ENCODE data around the gene PSMB7.

The PSMB7 gene

DNA sequence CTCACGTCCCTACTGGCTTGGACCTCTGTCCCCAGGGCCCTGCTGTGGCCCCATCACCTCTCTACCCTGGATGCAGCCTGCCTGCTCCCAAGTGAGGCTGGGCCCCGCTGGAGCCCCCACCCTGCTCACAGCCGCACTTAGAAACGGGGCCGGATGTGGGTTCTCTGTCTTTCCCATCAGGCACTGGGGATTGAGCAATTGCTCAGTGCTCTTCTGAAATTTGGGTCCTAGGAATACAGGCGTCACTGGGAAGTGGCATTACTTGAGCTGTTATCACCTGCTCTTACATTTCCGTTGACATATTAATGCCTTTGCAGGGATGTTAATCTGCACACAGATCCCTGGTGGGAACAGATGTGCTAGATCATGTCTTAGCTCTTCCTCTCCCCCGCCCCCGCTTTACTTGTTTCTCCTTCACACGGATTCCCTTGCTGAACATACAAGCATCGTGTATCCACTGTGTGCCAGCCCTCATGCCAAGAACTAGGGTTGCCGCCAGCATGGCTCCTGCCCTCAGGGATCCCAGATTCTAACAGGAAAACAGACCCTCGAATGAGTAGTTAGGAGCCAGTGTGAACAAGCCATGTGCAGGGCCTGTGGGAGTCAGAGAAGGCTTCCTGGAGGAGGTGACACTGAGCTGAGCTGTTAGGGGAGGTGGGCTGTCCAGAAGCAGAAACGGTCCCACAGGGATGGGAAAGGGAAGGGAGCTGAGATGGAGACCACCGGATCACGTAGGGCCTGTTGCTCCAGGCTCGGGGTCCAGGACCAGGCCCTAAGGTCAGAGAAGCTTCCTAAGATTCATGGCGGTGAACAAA is 92.4 kb downstream of the PSMB7 start:
- DNase-seq: no peak

- no peak for DNase-seq
Measured at GRCh38 chr9:124321935-124322334, 93.3 kb downstream of the PSMB7 start.

GRCh38 chr9:124321416-124321815 is 93.8 kb downstream of the PSMB7 start:
- DNase-seq: no peak

DNA sequence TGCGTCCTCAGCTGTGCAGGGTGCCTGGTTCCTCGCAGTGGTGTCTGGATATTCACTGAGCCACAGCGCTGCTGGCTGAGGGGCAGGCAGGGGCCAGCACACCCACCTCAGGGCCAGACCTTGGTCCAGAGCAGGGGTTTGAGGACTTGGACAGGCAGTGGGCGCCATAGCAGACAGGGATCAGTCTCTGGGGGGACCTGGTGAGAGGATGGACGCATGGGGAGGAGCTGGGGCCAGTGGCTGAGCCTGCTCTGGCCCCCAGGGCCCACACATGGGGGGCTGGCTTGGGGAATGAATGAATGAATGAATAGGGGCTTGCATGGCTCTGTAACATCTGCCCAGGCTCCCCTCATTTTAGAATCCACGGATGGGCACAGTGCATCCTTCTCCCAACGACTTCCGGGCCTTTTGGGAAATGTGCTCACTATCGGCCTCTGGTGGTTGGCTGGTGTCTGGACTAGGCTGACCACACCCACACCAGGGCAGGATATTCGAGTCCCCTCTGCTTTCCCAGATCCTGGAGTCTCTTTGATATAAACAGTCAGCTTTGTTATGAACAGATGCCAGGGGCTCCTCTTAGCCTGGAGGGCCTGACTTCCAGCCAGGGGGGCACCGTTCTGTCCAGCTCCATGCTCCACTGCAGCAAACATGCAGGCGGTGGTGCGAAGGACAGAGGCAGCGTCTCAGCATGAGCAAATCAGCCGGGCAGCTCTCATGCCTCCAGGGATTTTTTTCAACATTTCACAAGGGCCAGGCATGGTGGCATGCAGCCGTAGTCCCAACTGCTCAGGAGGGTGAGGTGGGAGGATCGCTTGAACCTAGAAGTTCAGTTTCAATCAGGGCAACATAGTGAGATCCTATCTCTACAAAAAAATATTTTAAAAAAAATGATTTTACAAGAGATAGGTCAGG is 94.9 kb downstream of the PSMB7 start:
- peak; percentile 47 for DNase-seq

DNA sequence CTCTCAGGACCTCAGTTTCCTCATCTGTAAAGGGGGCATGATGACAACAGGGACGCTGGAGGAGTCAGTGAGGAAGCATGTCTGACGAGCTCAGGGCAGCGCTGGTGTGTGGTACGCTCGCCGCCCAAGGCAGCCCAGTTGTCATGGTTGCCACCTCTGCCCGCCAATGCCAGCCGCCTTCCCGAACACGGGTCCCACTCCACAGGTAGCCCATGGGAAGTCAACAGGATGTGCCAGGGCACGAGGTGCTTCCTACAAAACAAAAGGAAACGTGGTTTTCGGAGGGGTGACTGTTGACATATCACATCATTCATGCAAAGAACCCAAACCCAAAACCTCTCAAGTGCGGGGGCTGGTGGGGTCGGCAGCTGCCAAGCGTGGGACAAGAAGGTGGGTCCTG is 99.4 kb downstream of the PSMB7 start:
- DNase-seq: no peak

- DNase-seq: no peak
Measured at GRCh38 chr9:124313940-124314339, 101.3 kb downstream of the PSMB7 start.

- no peak for DNase-seq
Measured at GRCh38 chr9:124312290-124313265, 102.7 kb downstream of the PSMB7 start.

DNA sequence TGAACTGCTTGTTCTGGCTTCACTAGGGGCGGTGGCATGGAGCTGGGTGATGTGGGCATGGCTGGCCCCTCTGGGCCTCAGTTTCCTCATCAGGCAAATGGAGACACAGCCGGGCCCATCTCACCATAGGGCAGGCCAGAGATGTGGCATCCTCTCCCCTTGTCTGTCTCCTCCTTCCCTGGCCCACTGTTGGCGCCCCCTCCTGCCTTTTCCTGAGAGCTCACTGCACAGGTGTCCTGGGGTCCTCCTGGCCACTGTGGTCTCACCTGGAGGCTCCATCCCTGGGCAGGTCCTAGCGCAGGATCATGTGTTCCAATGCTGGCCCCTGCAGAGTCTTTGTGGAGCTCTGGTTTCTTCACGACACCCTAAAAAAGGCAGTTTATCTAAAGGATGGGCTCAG is 104.0 kb downstream of the PSMB7 start:
- DNase-seq: no peak

DNA sequence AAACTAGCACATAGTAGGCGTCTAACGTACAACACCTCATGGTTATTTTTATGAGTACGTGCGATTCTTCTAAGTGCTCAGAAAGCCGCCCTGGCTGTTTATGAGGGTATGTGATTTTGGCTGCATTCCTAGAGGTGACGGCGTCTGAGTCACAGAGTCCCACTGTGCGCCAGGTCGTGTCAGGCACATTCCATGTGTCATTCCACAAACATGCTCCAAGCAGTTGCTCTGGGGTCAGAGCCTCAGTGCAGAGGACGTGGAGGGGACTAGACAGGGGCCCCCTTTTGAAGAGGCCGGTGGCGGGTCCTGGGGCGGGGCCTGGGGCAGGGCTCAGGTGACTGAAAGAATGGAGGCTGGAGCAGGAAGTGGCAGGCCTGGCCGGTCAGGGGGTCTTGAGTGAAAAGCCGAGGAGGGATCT is 105.6 kb downstream of the PSMB7 start:
- DNase-seq: no peak

GRCh38 chr9:124308606-124309491 is 106.4 kb downstream of the PSMB7 start:
- no peak for DNase-seq

DNA sequence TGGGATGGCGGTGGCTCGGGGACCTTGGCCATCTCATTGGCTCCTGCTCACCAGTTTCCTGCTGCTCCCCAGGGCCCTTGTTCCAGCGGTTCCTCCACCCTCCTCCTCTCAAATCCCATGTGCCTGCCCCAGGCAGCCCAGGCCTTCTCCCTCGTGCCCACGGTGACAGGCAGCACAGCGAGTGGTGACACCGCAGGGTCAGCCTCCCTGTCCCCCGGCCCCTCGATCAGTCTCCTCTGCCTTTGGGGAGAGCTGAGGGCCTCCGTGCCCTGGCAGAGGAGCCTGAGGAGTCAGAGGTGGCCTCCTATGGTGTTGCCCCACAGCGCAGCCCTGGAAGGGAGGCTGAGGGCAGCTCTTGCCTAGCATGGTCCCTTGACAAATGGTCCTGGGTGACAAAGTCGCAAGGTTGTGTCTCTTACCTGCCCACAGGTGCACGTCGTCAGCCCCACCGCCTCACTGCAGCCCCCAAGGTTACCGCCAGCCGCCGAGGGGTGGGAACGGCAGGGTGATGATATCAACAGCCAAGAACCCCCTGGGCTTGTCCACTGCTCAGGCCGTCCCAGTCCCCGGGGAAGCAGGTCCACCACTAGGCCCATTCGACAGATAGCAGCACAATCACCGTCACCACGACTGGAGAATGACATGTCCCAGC is 107.7 kb downstream of the PSMB7 start:
- DNase-seq: no peak

GRCh38 chr9:124306098-124306735 is 109.0 kb downstream of the PSMB7 start:
- no peak for DNase-seq

GRCh38 chr9:124304285-124304684 is 111.0 kb downstream of the PSMB7 start:
- DNase-seq: no peak

GRCh38 chr9:124303762-124304161 is 111.5 kb downstream of the PSMB7 start:
- no peak for DNase-seq

Data from CD4-positive, alpha-beta T cell treated with Interleukin-17A for 1 hour (primary cell).